IPS-NIHi11 (cell line): ENCODE measurements around the gene CDRT4.

Source experiments
- DNase-seq: peaks from one replicate; pipeline ENCODE4 v3.0.0; 2012; ENCODE audit warnings: mixed read lengths, low spot score

Gene CDRT4

GRCh38 chr17:15492791-15493692 is 25.6 kb upstream of the CDRT4 start:
- DNase-seq: no peak

GRCh38 chr17:15492186-15492585 is 24.8 kb upstream of the CDRT4 start:
- DNase-seq: no peak

GRCh38 chr17:15490634-15491261 is 23.3 kb upstream of the CDRT4 start:
- DNase-seq: peak; percentile 55

- no peak for DNase-seq
These were observed 21.1 kb upstream of the CDRT4 start for GRCh38 chr17:15488557-15488956.

GRCh38 chr17:15485045-15485444 is 17.6 kb upstream of the CDRT4 start:
- DNase-seq: no peak

GRCh38 chr17:15483431-15483830 is 16.0 kb upstream of the CDRT4 start:
- no peak for DNase-seq

- DNase-seq: no peak
These were observed 15.1 kb upstream of the CDRT4 start for GRCh38 chr17:15482476-15482875.

- no peak for DNase-seq
These were observed 14.1 kb upstream of the CDRT4 start for GRCh38 chr17:15481481-15481880.

- DNase-seq: no peak
These were observed 12.8 kb upstream of the CDRT4 start for GRCh38 chr17:15480204-15480603.

- no peak for DNase-seq
These were observed 12.3 kb upstream of the CDRT4 start for GRCh38 chr17:15479703-15480102.

GRCh38 chr17:15478845-15479244 is 11.4 kb upstream of the CDRT4 start:
- DNase-seq: no peak

- DNase-seq: no peak
These were observed 8.4 kb upstream of the CDRT4 start for GRCh38 chr17:15475631-15476354.

GRCh38 chr17:15472891-15473290 is 5.5 kb upstream of the CDRT4 start:
- DNase-seq: no peak

- DNase-seq: no peak
These were observed 3.1 kb upstream of the CDRT4 start for GRCh38 chr17:15470536-15470935.

GRCh38 chr17:15469260-15469659 is 1.8 kb upstream of the CDRT4 start:
- DNase-seq: no peak

GRCh38 chr17:15468126-15468525 is 705 bp upstream of the CDRT4 start:
- DNase-seq: no peak

GRCh38 chr17:15466131-15466530 is 1.3 kb downstream of the CDRT4 start:
- no peak for DNase-seq

GRCh38 chr17:15465045-15465701 is 2.2 kb downstream of the CDRT4 start:
- DNase-seq: no peak

GRCh38 chr17:15464231-15464985 is 3.0 kb downstream of the CDRT4 start:
- DNase-seq: no peak

- peak; percentile 62 for DNase-seq
These were observed 4.2 kb downstream of the CDRT4 start for GRCh38 chr17:15462976-15463772.

GRCh38 chr17:15457723-15458094 is 9.7 kb downstream of the CDRT4 start:
- DNase-seq: no peak
